Sigmoid colon (tissue), 3 donors: ENCODE measurements around the gene DDI1.

Experiments
- CTCF ChIP-seq, 4 experiments: fragments of 450-650 bp in 3 of 4; fragments of 200-600 bp in 1 of 4; IDR thresholded peaks; one replicate each; pipeline ENCODE4 v1.5.1; 2016 to 2019; ENCODE audit warnings: antibody characterized with exemption in 4 of 4, mild to moderate bottlenecking in 3 of 4, moderate library complexity in 2 of 4
- POLR2A ChIP-seq, 2 donors: fragments of 450-650 bp; IDR thresholded peaks; one replicate each; pipeline ENCODE4 v1.6.1; 2016; ENCODE audit warnings: antibody characterized with exemption in 2 of 2, mild to moderate bottlenecking in 2 of 2, moderate library complexity in 2 of 2

DNA sequence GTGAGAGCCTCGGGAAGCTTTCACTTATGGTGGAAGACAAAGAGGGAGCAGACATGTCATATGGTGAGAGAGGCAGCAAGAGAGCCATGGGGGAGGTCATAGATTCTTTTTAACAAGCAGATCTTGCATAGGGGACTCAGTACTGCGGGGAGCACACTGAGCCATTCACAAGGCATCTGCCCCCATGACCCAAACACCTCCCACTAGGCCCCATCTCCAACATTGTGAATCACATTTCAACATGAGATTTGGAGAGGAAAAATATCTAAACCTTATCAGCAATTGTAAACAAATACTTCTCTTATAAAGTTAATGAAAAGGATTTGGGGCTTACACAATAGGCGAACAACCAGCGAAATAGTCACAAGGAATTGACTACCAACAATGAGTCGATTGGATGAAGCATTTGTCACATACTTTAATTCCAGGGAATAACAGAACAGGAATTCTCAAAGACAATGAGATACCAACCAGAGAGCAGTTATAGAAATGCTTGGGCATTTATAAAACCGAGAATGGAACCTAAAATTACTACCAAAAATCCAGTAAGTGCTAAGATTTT, 7.3 kb downstream of the DDI1 start:
- TF ChIP-seq CTCF (IDR thresholded peaks at IDR 0.05) (no peak), POLR2A (IDR thresholded peaks at IDR 0.05) (no peak)
